ENCODE results near the gene APBA1.
"Not testable (repeated sequence)": the region's sequence is repeated elsewhere in the genome, so short reads cannot be mapped to it uniquely, and the experiment has no call there.

The APBA1 gene

GRCh38 chr9:69603656-69604055 is 68.5 kb downstream of the APBA1 start:
- DNase-seq = no peak

DNA sequence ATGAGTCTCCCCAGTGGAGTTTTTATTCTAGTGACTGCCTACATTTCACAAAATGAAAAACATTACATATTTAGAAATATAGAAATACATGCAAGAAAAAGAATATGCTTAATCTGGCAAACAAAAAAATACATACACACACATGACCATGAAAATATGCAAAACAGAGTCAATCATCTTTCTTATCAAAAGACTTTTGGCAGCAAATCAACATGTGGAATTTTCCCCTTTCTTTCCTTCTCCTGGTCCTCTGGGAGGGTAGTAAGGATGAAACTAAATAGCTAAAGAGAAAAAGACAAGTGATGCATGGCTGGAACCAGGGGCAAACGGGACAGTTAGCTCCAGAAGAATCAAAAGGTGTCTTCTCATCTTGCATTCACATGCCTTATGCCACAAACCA is 69.4 kb downstream of the APBA1 start:
- no peak for DNase-seq

- no peak for DNase-seq
Observed at GRCh38 chr9:69601698-69602097, 70.5 kb downstream of the APBA1 start.

DNA sequence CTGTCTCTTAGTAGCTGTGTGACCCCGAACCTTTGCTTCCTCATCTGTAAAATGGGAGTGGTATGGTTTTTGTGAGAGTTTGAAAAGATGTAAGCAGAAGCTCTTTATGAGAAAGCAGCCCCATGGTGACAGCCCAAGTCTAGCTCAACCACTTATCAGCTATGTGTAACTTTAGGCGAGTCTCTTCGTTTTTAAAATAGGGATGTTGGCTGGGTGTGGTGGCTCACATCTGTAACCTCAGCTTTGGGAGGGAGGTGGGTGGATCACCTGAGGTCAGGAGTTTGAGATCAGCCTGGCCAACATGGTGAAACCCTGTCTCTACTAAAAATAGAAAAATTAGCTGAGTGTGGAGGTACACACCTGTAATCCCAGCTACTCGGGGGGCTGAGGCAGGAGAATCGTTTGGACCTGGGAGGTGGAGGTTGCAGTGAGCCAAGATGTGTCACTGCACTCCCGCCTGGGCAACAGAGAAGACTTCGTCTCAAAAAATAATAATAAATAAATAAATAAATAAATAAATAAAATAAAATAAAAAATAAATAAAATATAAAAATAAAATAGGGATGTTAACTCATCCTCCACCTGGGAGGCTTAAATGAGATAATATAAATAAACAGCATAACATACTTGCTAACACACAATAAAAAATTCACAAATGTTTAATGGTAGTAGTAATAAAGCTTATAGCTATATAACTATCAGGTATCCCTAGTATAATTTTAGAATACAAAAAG is 71.7 kb downstream of the APBA1 start:
- no peak for DNase-seq

GRCh38 chr9:69599232-69599971 is 72.8 kb downstream of the APBA1 start:
- DNase-seq = no peak

DNA sequence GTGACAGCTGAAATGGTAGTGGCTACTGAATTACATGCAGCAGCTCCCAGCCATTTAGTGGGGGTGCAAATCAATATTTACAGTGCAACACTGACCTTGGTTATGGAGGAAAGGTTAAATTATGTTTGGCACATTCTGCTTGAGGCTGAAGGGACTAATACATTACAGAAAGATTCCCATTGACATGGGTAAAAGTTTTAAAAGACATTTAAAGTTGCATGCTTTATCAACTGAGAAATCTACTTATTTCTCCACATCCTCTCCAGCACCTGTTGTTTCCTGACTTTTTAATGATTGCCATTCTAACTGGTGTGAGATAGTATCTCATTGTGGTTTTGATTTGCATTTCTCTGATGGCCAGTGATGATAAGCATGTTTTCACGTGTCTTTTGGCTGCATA is 75.3 kb downstream of the APBA1 start:
- DNase-seq = not testable (repeated sequence)

DNA sequence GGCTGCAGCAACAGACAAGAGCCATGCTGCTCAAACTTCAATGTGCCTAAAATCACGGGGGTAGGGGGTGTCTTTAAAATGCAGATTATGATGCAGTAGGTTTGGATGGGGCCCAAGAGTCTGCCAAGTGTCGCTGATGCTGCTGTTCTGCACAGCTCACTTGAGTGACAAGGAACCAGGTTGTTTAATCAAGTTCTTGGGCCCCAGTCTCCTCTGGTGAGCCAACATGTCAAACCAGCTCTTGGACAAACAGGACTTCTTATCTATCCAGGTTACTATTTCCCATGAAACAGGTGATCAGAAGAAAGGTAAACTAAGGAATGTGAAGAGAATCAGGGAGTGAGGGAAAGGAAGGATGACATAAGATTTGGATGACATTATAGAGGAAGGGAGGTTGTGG is 78.0 kb downstream of the APBA1 start:
- DNase-seq = no peak

GRCh38 chr9:69593756-69594155 is 78.4 kb downstream of the APBA1 start:
- DNase-seq = no peak

DNA sequence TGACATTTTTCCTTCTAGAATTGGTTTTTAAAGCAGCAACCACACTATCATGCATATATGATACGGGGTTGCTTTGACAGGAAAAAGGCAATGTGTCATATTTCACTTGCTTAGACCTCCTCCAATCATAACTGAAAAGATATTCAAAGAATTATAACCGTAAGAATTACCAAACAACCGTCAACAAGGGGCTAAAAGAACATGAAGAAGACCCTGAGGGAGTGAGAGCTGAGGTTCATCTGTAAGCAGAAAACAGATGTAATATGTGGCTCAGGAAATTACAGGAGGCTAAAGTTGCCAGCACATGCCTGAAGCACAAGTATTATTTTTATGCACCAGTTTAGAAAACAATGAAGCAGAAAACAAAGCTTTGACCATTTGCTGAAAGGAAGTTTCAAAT is 78.9 kb downstream of the APBA1 start:
- no peak for DNase-seq

GRCh38 chr9:69590266-69590665 is 81.9 kb downstream of the APBA1 start:
- no peak for DNase-seq

GRCh38 chr9:69589156-69589555 is 83.0 kb downstream of the APBA1 start:
- no peak for DNase-seq

- no peak for DNase-seq
Observed at GRCh38 chr9:69585571-69585970, 86.6 kb downstream of the APBA1 start.

GRCh38 chr9:69584759-69585158 is 87.4 kb downstream of the APBA1 start:
- DNase-seq = no peak

GRCh38 chr9:69583645-69584234 is 88.4 kb downstream of the APBA1 start:
- no peak for DNase-seq

GRCh38 chr9:69582544-69583297 is 89.5 kb downstream of the APBA1 start:
- DNase-seq = no peak

DNA sequence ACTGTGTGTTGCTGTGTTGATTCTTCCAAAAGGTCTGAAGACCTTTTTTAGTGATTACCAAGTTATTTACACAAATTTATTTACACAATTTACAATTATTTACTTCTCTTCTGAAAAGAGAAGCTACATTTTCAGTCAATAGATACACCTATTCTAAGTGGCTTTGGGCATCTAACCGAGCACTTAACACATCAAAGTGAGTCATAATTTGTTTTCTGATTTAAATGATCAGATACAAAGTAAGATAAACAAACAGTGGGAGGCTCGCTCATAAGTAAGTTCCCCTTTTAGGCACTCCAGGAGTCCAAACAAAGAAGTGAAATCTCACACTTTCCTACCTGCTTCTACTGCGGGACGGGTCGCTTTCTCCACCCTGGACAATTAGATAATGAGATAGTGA is 90.2 kb downstream of the APBA1 start:
- no peak for DNase-seq

- DNase-seq = no peak
Observed at GRCh38 chr9:69580582-69581214, 91.5 kb downstream of the APBA1 start.

DNA sequence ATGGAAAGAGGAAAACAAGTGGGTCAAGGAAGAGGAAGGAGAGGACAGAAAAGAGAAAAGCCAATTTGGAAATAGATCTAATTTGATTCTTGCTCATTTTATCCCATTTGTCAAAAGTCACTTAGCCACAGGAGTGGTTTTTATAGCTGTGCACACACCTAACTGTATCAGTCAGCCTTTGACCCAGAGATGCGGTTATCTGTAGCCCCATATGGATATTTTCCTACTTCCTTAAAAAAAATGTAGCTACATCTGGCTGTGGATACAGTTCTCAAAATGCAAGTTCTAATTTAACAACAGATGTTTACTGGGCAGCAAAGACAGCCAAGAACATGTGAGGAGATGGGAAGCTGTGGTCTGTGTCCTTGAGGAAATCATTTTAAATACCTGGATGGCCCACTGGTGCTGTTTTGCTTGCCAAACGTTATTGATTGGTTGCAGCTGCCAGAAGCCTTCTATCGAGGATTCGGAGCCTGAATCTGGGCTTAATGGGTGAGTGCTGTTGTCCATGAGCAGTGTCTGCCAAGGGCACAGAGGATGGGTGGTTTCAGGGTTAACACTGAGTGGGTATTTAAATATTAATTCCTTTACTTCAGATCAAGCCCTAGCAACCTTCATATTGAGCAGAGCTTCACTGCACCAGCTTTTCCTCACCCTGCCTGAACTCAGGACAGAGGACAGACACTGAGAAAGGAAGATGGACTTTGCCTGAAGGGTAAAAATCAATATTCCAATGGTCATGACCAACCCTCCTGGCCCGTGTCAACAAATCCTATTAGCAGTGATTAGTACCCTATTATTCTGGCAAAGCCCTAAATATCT is 92.2 kb downstream of the APBA1 start:
- no peak for DNase-seq

- DNase-seq = no peak
Observed at GRCh38 chr9:69579032-69579758, 93.0 kb downstream of the APBA1 start.

DNA sequence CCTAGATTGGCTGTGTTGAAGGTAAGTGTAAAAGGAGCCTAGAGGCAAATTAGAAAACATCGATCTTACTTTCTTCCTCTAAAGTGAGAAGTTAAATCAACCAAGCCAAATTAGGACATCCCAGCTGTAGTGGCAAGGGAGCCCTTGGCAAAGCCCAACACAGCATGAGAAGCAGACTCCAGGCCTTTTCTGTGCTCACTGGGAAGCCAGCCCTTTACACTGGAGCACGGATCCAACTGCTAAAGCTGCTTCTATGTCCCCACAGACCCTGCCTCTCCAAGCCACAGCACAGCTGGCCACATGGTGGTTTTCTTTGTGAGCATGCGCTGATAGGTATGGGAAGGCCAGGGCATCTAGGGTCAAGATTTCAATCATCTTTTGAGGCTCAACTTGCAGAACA is 94.1 kb downstream of the APBA1 start:
- DNase-seq = no peak

- DNase-seq = no peak
Observed at GRCh38 chr9:69577123-69577522, 95.0 kb downstream of the APBA1 start.

Measured in activated CD8-positive, alpha-beta memory T cell treated with anti-CD3 and anti-CD28 coated beads, Interleukin-2, amount 50 U/mL, for 4 hours (primary cell).